Measurements from ENCODE around the gene P2RY14.

Gene P2RY14

DNA sequence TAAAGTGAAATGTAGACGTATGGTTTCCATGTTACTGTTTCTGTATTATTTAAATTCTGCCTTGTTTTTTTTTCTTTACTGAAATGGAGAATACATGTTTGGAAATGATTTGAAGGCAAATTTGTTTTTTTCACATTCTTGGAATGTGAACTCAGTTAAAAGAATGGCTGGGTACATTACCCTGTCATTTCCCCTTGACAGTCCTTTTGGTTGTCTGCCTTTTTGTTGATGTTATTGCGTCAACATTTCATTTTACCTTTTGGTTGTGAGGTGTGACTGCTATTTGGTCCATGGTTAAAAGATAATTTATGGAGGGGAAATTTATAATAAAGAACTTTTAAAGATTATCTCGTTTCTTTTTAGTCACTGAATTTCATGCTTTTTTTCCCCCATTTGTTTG lies 72.1 kb downstream of the P2RY14 start:
- Histone ChIP-seq H3K36me3 (ENCODE audit: control insufficient read depth, insufficient read depth, low read length) (no peaks in the 10 kb centered on the region), H3K27me3 (replicated peaks; ENCODE audit: control insufficient read depth, insufficient read depth, low read length) (no peaks in the 10 kb centered on the region), H3K4me3 (replicated peaks; ENCODE audit: low read depth, low read length) (no peak overlapping the region)
- DNase-seq (ENCODE audit: extremely low read depth, insufficient read length), result no peak
- TF ChIP-seq, protein P1, sequence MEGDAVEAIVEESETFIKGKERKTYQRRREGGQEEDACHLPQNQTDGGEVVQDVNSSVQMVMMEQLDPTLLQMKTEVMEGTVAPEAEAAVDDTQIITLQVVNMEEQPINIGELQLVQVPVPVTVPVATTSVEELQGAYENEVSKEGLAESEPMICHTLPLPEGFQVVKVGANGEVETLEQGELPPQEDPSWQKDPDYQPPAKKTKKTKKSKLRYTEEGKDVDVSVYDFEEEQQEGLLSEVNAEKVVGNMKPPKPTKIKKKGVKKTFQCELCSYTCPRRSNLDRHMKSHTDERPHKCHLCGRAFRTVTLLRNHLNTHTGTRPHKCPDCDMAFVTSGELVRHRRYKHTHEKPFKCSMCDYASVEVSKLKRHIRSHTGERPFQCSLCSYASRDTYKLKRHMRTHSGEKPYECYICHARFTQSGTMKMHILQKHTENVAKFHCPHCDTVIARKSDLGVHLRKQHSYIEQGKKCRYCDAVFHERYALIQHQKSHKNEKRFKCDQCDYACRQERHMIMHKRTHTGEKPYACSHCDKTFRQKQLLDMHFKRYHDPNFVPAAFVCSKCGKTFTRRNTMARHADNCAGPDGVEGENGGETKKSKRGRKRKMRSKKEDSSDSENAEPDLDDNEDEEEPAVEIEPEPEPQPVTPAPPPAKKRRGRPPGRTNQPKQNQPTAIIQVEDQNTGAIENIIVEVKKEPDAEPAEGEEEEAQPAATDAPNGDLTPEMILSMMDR (IDR thresholded peaks at IDR 0.05; ENCODE audit: insufficient read depth, low read length, poor library complexity, severe bottlenecking), result no peak

DNA sequence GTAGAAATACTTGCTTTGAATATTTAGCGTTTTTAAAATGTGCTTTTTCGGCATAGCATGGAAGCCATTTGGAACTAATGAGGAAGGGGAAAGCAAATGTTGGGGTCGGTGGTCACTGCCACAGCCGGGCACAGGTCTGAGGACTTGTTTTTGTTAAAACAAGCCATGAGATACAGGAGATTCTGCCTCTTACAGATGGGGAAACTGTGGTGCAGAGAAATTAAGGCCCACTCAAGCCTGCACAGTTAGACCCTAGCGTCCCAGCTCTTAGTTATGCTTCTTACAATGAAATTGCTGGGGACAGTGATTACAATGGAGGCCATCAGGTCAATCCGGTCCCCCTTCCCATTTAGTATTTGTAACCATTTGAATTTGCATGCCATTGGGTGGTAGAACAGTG lies 72.9 kb downstream of the P2RY14 start:
- TF ChIP-seq, protein P1 (IDR thresholded peaks at IDR 0.05; ENCODE audit: insufficient read depth, low read length, poor library complexity, severe bottlenecking), result no peak
- no peak for DNase-seq (ENCODE audit: extremely low read depth, insufficient read length)
- no peak overlapping the region for H3K4me3 ChIP-seq (replicated peaks; ENCODE audit: low read depth, low read length)
- H3K27me3 ChIP-seq (replicated peaks; ENCODE audit: control insufficient read depth, insufficient read depth, low read length), result no peaks in the 10 kb centered on the region
- no peaks in the 10 kb centered on the region for H3K36me3 ChIP-seq (ENCODE audit: control insufficient read depth, insufficient read depth, low read length)

DNA sequence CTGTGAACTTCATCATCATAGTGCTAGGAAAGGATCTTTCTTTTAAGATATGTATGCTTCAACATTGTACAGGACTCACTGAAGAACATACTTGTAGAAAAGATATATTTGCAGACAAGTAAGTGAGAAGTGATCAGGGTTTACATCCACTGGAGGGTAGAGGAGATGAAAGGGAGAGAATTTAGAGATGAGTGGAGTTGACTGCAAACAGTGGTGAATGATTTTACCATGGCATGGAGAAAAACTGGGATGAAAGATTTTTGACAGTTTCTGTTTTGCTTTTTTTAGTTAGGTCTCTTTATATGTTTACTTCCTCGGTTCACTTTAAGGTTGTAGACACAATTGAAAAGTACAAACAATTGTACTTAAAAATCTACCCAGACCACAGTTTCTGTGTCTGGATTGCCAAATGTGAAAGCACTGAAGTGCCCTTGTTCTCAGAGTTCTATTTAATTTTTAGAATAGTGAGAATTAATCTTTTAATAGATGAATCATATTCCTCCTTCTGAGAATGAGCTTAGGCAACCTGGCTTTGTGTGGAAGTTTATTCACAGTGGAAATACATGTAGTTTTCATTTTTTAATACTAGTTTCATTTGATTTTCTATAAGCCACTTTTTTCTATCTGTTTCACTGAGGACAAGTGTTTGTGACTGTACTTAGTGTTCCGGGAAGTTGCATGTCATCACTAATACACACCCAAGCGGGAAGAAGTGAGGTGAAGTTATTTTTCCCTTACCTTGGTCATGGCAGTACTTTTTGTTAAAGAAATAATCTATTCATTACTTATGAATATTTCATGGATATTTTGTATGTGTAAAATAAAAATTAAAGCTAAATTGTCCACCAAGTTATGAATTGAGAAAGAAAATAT lies 73.6 kb downstream of the P2RY14 start:
- TF ChIP-seq, protein P1 (IDR thresholded peaks at IDR 0.05; ENCODE audit: insufficient read depth, low read length, poor library complexity, severe bottlenecking), result no peak
- H3K4me3 ChIP-seq (replicated peaks; ENCODE audit: low read depth, low read length), result no peak overlapping the region
- no peak for DNase-seq (ENCODE audit: extremely low read depth, insufficient read length)

DNA sequence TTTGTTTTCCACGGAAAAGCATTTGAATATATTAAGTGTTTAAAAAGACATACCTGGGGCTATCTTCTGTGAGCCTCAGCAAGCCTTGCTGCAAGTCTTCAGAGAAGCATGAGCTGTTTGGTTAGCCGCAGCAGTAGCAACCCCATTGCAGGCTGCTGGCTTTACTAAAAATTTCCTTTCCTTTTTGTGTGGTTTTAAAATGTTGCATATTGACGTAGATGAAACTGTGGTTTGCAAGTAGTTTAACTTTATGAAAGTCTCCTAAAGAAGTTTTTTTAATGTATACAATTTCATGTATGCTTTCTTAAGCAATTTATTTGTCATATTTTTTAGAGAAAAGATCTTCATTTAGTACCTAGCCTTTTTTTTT lies 75.3 kb downstream of the P2RY14 start, which contains the start of gene GPR171:
Gene GPR171 (minus strand): TSS at position 166 of the 370 bp plus-strand sequence. CDS start 3,830 bp downstream, outside the sequence.
- Histone ChIP-seq H3K27me3 (replicated peaks; ENCODE audit: control insufficient read depth, insufficient read depth, low read length) (no peaks in the 10 kb centered on the region), H3K36me3 (ENCODE audit: control insufficient read depth, insufficient read depth, low read length) (no peaks in the 10 kb centered on the region), H3K4me3 (replicated peaks; ENCODE audit: low read depth, low read length) (no peak within 1 kb of the TSS)
- DNase-seq (ENCODE audit: extremely low read depth, insufficient read length), result peak; percentile 10
- TF ChIP-seq, protein P1 (IDR thresholded peaks at IDR 0.05; ENCODE audit: insufficient read depth, low read length, poor library complexity, severe bottlenecking), result no peak

More for the DNA sequence above, 73.6 kb downstream of the P2RY14 start:
- no peaks in the 10 kb centered on the region for H3K27me3 ChIP-seq (replicated peaks; ENCODE audit: control insufficient read depth, insufficient read depth, low read length)
- H3K36me3 ChIP-seq (ENCODE audit: control insufficient read depth, insufficient read depth, low read length), result no peaks in the 10 kb centered on the region

DNA sequence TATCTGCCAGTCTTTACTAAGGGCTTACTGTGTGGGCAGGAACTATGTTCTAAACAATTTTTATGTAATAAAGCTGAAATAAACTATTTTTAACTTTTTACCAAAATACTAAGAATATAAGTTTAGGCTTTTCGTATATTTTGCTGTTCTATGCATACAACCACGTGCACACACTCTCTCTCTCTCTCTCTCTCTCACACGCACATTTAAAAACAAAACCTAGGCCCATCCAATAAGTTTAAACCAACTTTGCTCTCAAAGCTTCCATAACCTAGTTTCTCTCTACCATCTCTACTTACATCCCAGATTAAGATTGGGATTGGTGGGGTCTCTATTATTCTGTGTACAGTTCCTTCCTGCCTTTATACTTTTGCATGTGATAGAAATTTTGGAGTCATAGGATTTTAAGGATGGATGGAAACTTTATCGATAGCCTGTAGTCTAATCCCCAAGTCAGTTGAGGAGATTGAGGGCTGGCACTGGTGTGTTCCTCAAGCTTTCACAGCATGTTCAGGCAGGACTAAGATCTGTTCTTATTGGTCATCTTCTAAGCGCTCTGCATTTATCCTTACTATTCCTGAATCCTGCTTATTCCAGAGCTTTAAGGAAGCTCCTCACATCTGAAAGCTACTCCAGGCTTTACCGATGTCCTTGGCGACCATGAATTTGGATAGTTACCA lies 77.2 kb downstream of the P2RY14 start:
- TF ChIP-seq, protein P1 (IDR thresholded peaks at IDR 0.05; ENCODE audit: insufficient read depth, low read length, poor library complexity, severe bottlenecking), result no peak
- H3K36me3 ChIP-seq (ENCODE audit: control insufficient read depth, insufficient read depth, low read length), result no peaks in the 10 kb centered on the region
- H3K27me3 ChIP-seq (replicated peaks; ENCODE audit: control insufficient read depth, insufficient read depth, low read length), result no peaks in the 10 kb centered on the region
- no peak overlapping the region for H3K4me3 ChIP-seq (replicated peaks; ENCODE audit: low read depth, low read length)
- DNase-seq (ENCODE audit: extremely low read depth, insufficient read length), result no peak

Data from GM06990 (cell line).